ENCODE data around the gene HNRNPH2.

The HNRNPH2 gene

DNA sequence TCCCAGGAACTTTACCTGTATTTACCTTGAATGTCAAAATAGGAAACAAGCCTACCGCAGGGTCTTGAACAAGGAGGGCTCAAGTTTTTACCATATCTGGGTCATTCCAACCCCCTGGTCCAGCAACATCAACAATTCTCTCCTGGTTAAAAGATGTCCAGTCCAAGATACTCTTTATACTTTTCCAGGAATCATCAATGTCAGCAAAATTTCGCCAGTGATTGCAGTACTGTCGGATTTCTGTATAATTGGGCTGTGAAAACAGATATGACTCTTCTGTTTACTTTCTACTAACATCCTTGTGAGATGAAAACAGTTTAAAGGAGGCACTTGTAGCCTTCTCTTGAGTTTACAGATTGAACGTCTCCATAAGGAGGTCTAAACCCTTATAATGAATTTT, 9.3 kb upstream of the HNRNPH2 start:
- TF ChIP-seq, protein P1, sequence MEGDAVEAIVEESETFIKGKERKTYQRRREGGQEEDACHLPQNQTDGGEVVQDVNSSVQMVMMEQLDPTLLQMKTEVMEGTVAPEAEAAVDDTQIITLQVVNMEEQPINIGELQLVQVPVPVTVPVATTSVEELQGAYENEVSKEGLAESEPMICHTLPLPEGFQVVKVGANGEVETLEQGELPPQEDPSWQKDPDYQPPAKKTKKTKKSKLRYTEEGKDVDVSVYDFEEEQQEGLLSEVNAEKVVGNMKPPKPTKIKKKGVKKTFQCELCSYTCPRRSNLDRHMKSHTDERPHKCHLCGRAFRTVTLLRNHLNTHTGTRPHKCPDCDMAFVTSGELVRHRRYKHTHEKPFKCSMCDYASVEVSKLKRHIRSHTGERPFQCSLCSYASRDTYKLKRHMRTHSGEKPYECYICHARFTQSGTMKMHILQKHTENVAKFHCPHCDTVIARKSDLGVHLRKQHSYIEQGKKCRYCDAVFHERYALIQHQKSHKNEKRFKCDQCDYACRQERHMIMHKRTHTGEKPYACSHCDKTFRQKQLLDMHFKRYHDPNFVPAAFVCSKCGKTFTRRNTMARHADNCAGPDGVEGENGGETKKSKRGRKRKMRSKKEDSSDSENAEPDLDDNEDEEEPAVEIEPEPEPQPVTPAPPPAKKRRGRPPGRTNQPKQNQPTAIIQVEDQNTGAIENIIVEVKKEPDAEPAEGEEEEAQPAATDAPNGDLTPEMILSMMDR (IDR thresholded peaks at IDR 0.05; ENCODE audit: extremely low read depth, missing control alignments) = no peak
- DNase-seq (ENCODE audit: low spot score) = no peak

DNA sequence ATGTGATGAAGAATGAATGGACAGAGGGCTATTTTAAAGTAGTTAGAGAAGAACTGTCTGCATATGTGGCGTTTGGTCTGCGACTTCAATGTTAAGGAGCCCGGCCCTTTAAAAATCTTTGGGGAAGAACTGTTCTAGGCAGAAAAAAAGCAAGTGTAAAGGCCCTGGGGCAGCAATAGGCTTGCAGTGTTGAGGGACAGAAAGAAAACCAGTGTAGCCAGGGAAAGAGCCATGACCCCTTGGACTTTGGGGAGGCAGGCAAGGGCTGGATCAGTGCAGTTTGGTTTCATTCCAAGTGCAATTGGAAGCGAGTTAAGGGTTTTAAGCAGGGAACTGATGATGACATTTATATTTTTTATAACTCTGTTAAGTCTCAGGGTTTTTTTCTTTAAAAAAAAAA, 8.2 kb upstream of the HNRNPH2 start:
- TF ChIP-seq, protein P1 (IDR thresholded peaks at IDR 0.05; ENCODE audit: extremely low read depth, missing control alignments) = no peak
- DNase-seq (ENCODE audit: low spot score) = no peak

DNA sequence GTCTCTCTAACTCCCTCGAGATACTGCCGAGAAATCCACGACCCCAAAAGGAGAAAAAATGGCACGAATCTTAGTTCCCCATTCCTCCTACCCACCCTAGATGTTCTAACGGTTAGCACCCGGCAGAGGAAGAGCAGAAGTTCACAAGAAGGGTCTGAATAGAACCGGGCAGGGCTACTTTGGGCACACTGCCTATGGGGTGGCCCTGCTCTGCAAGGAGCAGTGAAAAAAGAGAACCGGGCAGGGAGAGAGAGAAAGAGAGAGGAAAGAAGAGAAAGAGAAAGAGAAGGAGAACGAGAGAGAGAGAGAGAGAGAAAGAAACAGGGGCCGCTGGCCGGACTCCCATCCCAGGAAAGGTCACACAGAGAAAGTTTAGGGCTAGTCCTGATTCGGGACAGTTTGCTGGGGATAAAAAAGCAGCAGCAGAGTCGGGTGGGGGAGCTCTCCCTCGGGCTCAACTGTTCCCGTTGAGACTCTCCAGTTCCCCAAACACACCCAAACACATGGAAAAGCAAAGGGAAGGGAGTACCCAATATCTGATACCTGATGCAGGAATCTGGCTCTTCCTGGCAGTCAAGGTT, 765 bp upstream of the HNRNPH2 start:
- TF ChIP-seq, protein P1 (IDR thresholded peaks at IDR 0.05; ENCODE audit: extremely low read depth, missing control alignments) = no peak
- DNase-seq (ENCODE audit: low spot score) = no peak

DNA sequence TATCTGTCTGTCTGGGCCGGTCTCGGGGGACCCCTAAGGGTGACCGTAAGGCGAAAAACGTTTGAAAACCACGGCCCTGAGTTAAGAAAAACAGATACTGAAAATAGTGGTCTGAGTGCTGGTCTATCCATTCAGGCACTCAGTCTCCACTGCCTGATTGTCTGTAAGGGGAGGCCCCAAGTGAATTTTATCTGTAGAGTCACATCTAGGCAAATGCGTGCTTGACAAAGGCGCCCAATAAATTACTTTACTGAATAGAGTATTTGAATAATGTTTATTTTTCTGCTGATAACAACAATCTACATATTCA, 465 bp downstream of the HNRNPH2 start:
- TF ChIP-seq, protein P1 (IDR thresholded peaks at IDR 0.05; ENCODE audit: extremely low read depth, missing control alignments) = no peak
- DNase-seq (ENCODE audit: low spot score) = no peak

DNA sequence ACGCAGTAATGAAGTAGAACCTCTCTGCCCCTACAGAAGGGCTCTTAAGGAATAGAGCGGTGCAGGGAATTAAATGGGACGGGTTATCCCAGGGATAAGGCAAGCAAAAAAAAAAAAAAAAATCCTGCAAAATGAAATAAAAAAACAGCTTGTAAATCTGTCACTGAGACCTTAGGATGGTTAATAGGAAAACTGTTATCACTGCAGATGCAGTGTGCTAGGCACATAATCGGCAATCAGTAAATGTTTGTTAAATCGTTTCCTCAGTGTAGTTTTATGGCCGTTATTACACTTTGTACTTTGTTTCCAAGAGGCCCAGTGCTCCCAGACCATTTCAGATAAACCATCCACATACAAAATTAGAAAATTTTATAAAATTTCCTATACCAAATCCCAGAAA, 1.0 kb downstream of the HNRNPH2 start:
- DNase-seq (ENCODE audit: low spot score) = no peak
- TF ChIP-seq, protein P1 (IDR thresholded peaks at IDR 0.05; ENCODE audit: extremely low read depth, missing control alignments) = no peak

DNA sequence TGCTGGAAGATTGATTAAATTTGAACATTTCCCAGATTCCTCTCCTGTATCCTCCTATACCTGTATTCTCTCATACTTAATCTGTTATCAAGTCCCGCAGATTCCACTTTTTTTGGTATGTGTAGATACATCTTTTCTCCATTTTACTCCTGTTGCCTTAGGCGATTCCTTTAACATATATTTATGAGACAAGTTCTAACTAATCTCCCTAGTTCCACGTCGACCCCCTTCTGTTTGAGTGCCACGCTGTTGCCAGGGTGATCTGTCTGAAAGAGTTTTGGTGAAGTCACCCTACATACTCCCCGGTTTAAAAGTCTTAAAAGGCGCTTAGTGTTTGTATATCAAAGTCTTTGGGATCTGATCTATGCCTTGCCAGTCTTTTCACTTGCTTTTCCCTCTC, 2.4 kb downstream of the HNRNPH2 start:
- TF ChIP-seq, protein P1 (IDR thresholded peaks at IDR 0.05; ENCODE audit: extremely low read depth, missing control alignments) = no peak
- DNase-seq (ENCODE audit: low spot score) = no peak

DNA sequence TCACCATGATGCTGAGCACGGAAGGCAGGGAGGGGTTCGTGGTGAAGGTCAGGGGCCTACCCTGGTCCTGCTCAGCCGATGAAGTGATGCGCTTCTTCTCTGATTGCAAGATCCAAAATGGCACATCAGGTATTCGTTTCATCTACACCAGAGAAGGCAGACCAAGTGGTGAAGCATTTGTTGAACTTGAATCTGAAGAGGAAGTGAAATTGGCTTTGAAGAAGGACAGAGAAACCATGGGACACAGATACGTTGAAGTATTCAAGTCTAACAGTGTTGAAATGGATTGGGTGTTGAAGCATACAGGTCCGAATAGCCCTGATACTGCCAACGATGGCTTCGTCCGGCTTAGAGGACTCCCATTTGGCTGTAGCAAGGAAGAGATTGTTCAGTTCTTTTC, 4.0 kb downstream of the HNRNPH2 start:
- TF ChIP-seq, protein P1 (IDR thresholded peaks at IDR 0.05; ENCODE audit: extremely low read depth, missing control alignments) = no peak
- no peak for DNase-seq (ENCODE audit: low spot score)
